ENCODE results near the gene NCKAP5.

The NCKAP5 gene

GRCh38 chr2:132955871-132956615 is 612.2 kb downstream of the NCKAP5 start:
- in situ Hi-C loops (cut with MboI; ENCODE audit: low sequenced_read_pairs, unreplicated experiment) = no loop called here
- TF ChIP-seq, protein P1, sequence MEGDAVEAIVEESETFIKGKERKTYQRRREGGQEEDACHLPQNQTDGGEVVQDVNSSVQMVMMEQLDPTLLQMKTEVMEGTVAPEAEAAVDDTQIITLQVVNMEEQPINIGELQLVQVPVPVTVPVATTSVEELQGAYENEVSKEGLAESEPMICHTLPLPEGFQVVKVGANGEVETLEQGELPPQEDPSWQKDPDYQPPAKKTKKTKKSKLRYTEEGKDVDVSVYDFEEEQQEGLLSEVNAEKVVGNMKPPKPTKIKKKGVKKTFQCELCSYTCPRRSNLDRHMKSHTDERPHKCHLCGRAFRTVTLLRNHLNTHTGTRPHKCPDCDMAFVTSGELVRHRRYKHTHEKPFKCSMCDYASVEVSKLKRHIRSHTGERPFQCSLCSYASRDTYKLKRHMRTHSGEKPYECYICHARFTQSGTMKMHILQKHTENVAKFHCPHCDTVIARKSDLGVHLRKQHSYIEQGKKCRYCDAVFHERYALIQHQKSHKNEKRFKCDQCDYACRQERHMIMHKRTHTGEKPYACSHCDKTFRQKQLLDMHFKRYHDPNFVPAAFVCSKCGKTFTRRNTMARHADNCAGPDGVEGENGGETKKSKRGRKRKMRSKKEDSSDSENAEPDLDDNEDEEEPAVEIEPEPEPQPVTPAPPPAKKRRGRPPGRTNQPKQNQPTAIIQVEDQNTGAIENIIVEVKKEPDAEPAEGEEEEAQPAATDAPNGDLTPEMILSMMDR (IDR thresholded peaks at IDR 0.05; ENCODE audit: borderline replicate concordance, control extremely low read depth, extremely low read depth, insufficient read depth, missing control alignments) = no peak
- no peak for DNase-seq (ENCODE audit: low spot score)

DNA sequence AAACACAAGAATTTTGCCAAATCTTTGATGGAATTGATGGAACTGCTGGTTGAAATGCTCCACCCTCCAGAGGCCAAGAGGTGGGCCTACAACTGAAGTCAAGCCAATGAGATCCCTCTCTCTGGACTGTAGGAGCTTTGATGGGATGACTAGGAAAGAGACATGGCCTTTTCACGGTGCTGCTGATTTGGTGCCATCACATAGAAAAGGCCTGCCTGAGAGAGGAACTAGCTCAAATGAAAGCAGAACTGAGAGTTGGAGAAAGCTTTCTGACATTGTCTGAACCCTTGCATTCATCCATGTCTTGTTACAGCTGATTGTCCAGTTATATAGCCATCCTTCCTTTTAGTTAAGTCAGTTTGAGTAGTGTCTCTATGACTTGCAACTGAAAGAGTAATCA is 614.5 kb downstream of the NCKAP5 start:
- no peak for DNase-seq (ENCODE audit: low spot score)
- TF ChIP-seq, protein P1 (IDR thresholded peaks at IDR 0.05; ENCODE audit: borderline replicate concordance, control extremely low read depth, extremely low read depth, insufficient read depth, missing control alignments) = no peak
- in situ Hi-C loops (cut with MboI; ENCODE audit: low sequenced_read_pairs, unreplicated experiment) = no loop called here

- DNase-seq (ENCODE audit: low spot score) = no peak
- in situ Hi-C loops (cut with MboI; ENCODE audit: low sequenced_read_pairs, unreplicated experiment) = no loop called here
Measured at GRCh38 chr2:132951008-132951714, 617.1 kb downstream of the NCKAP5 start.

GRCh38 chr2:132949108-132949507 is 619.2 kb downstream of the NCKAP5 start:
- no peak for DNase-seq (ENCODE audit: low spot score)
- in situ Hi-C loops (cut with MboI; ENCODE audit: low sequenced_read_pairs, unreplicated experiment) = no loop called here
- TF ChIP-seq, protein P1 (IDR thresholded peaks at IDR 0.05; ENCODE audit: borderline replicate concordance, control extremely low read depth, extremely low read depth, insufficient read depth, missing control alignments) = no peak

More at GRCh38 chr2:132951008-132951714, 617.1 kb downstream of the NCKAP5 start:
- TF ChIP-seq, protein P1 (IDR thresholded peaks at IDR 0.05; ENCODE audit: borderline replicate concordance, control extremely low read depth, extremely low read depth, insufficient read depth, missing control alignments) = no peak

DNA sequence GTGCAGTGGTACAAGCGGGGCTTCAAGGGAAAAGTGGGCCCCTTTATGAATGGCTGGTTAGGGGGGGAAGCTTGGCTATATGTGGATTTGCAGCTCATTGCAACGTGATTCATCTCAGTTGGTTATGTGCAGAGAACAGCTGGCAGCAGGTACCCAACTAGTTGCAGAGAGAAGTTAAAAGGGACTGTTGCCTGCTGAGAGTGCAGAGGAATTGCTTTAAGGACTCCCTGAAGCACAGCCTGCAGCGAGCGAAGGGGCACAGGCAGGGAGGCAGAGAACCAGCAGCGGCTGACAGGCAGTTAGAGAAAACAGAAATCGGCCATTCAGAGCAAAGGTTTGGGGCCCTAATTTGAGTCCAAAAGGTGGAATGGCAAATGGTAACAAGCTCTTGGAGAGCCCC is 620.1 kb downstream of the NCKAP5 start:
- in situ Hi-C loops (cut with MboI; ENCODE audit: low sequenced_read_pairs, unreplicated experiment) = no loop called here
- DNase-seq (ENCODE audit: low spot score) = no peak
- TF ChIP-seq, protein P1 (IDR thresholded peaks at IDR 0.05; ENCODE audit: borderline replicate concordance, control extremely low read depth, extremely low read depth, insufficient read depth, missing control alignments) = no peak

GRCh38 chr2:132943829-132944228 is 624.4 kb downstream of the NCKAP5 start:
- TF ChIP-seq, protein P1 (IDR thresholded peaks at IDR 0.05; ENCODE audit: borderline replicate concordance, control extremely low read depth, extremely low read depth, insufficient read depth, missing control alignments) = no peak
- DNase-seq (ENCODE audit: low spot score) = no peak
- in situ Hi-C loops (cut with MboI; ENCODE audit: low sequenced_read_pairs, unreplicated experiment) = no loop called here
